Ectodermal cell (in vitro differentiated cells): Measurements from ENCODE around the gene LRRC52.

Experiments used
- H3K27ac ChIP-seq: 2 replicates; pipeline ENCODE4 v1.7.0; 2013; ENCODE audit warnings: mild to moderate bottlenecking, low read depth, low read length; ENCODE audit not compliant: insufficient read depth, poor library complexity, severe bottlenecking
- H3K27me3 ChIP-seq: 2 replicates; pipeline ENCODE4 v1.7.0; 2013; ENCODE audit warnings: mild to moderate bottlenecking, low read length; ENCODE audit not compliant: insufficient read depth, control insufficient read depth, poor library complexity, severe bottlenecking
- H3K36me3 ChIP-seq: one replicate; pipeline ENCODE4 v1.7.0; 2013; ENCODE audit warnings: low read length; ENCODE audit not compliant: control insufficient read depth, insufficient read depth
- H3K4me1 ChIP-seq: one replicate; pipeline ENCODE4 v1.7.0; 2013; ENCODE audit warnings: low read length; ENCODE audit not compliant: control insufficient read depth, insufficient read depth
- H3K4me3 ChIP-seq: 2 replicates; pipeline ENCODE4 v1.7.0; 2013; ENCODE audit warnings: low read depth, low read length, control low read depth; ENCODE audit not compliant: insufficient read depth
- H3K9me3 ChIP-seq: 2 replicates; pipeline ENCODE4 v1.7.0; 2013; ENCODE audit warnings: mild to moderate bottlenecking, low read length, moderate library complexity; ENCODE audit not compliant: control insufficient read depth
- WGBS, 2 experiments: methylation state at CpG; one replicate each; pipeline ENCODE4 v1.1.7; 2013; ENCODE audit warnings: missing lambda C conversion rate in 2 of 2; 5-methylcytosine and 5-hydroxymethylcytosine counted together

Gene LRRC52

GRCh38 chr1:165562571-165562970 is 18.8 kb downstream of the LRRC52 start:
- no peak overlapping the region for H3K27ac ChIP-seq
- no peaks in the 10 kb centered on the region for H3K9me3 ChIP-seq
- peaks cover 4% of the 10 kb centered on the region for H3K4me1 ChIP-seq
- H3K27me3 ChIP-seq: no peaks in the 10 kb centered on the region
- H3K36me3 ChIP-seq: no peaks in the 10 kb centered on the region
- no peak overlapping the region for H3K4me3 ChIP-seq
- 94 to 99% methylated on average over 7 of the region's 7 CpGs for WGBS, 2 experiments

DNA sequence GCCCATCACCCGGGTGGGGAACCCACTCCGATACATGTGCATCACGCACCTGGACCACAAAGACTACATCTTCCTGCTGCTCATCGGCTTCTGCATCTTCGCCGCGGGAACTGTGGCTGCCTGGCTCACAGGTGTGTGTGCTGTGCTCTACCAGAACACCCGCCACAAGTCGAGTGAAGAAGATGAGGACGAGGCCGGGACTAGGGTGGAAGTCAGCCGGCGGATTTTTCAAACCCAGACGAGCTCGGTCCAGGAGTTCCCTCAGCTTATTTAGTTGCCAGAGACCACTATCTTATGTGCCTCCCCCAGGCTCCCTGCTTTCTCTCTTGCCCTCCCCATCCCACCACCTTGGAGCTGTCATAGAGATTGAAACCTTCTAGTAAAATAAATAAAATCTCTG is 19.8 kb downstream of the LRRC52 start:
- WGBS, 2 experiments: 93 to 94% methylated on average over 15 of the region's 15 CpGs
- Histone ChIP-seq H3K36me3 (no peaks in the 10 kb centered on the region), H3K4me1 (peaks cover 4% of the 10 kb centered on the region), H3K27me3 (no peaks in the 10 kb centered on the region), H3K27ac (no peak overlapping the region), H3K9me3 (no peaks in the 10 kb centered on the region), H3K4me3 (no peak overlapping the region)

GRCh38 chr1:165564561-165564960 is 20.8 kb downstream of the LRRC52 start:
- Histone ChIP-seq H3K4me3 (no peak overlapping the region), H3K27ac (no peak overlapping the region), H3K27me3 (no peaks in the 10 kb centered on the region), H3K9me3 (no peaks in the 10 kb centered on the region), H3K36me3 (no peaks in the 10 kb centered on the region), H3K4me1 (peaks cover 4% of the 10 kb centered on the region)
- 83 to 92% methylated on average over 4 of the region's 4 CpGs for WGBS, 2 experiments

- Histone ChIP-seq H3K4me1 (no peaks in the 10 kb centered on the region), H3K27me3 (no peaks in the 10 kb centered on the region), H3K4me3 (no peak overlapping the region), H3K27ac (no peak overlapping the region), H3K36me3 (no peaks in the 10 kb centered on the region), H3K9me3 (no peaks in the 10 kb centered on the region)
- 88 to 91% methylated on average over 4 of the region's 4 CpGs for WGBS, 2 experiments
Measured at GRCh38 chr1:165565751-165566490, 22.1 kb downstream of the LRRC52 start.

GRCh38 chr1:165570078-165570477 is 26.3 kb downstream of the LRRC52 start:
- 85 to 93% methylated on average over 3 of the region's 3 CpGs for WGBS, 2 experiments
- no peaks in the 10 kb centered on the region for H3K36me3 ChIP-seq
- no peak overlapping the region for H3K27ac ChIP-seq
- H3K4me1 ChIP-seq: no peaks in the 10 kb centered on the region
- H3K27me3 ChIP-seq: no peaks in the 10 kb centered on the region
- H3K4me3 ChIP-seq: no peak overlapping the region
- no peaks in the 10 kb centered on the region for H3K9me3 ChIP-seq

DNA sequence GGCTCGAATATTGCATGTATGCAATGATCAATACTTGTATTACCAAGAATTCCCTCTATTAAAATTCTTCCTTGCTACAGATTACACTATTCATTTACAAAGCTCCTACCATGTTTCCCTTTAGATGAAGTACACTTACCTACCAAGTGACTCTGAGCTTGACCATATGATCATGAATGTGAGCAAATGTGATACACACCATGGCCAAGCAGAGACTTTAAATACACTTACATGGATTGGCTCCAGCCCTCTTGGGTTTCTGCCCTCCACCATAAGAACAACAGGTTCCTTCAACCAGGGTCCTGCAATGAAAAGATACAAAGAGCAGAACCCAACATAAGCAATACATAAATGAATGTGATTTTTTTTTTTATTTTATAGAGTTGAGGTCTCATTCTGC is 30.0 kb downstream of the LRRC52 start:
- H3K9me3 ChIP-seq: no peaks in the 10 kb centered on the region
- H3K4me3 ChIP-seq: no peak overlapping the region
- H3K27ac ChIP-seq: no peak overlapping the region
- H3K27me3 ChIP-seq: no peaks in the 10 kb centered on the region
- no peaks in the 10 kb centered on the region for H3K4me1 ChIP-seq
- 91 to 93% methylated on average over 1 of the region's 1 CpG for WGBS, 2 experiments
- no peaks in the 10 kb centered on the region for H3K36me3 ChIP-seq

DNA sequence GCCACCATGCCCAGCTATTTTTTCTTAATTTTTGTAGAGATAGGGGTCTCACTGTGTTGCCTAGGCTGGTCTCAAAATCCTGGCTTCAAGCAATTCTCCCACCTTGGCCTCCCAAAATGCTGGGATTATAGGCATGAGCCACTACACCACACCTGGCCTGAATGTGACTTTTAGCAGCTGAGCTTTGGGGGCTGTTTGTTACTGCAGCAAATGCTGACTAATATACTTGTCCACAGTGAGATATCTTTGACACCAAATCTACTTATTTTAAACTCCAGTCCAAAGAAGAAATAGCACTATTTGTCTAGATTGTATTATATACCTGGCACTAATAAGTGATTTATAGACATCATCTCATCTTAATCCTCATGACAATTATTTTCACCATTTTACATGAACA is 30.5 kb downstream of the LRRC52 start:
- H3K36me3 ChIP-seq: no peaks in the 10 kb centered on the region
- no peaks in the 10 kb centered on the region for H3K9me3 ChIP-seq
- H3K27me3 ChIP-seq: no peaks in the 10 kb centered on the region
- H3K4me1 ChIP-seq: no peaks in the 10 kb centered on the region
- H3K4me3 ChIP-seq: no peak overlapping the region
- H3K27ac ChIP-seq: no peak overlapping the region

GRCh38 chr1:165575468-165576099 is 31.8 kb downstream of the LRRC52 start:
- Histone ChIP-seq H3K4me3 (no peak overlapping the region), H3K36me3 (no peaks in the 10 kb centered on the region), H3K27me3 (no peaks in the 10 kb centered on the region), H3K9me3 (no peaks in the 10 kb centered on the region), H3K27ac (no peak overlapping the region), H3K4me1 (no peaks in the 10 kb centered on the region)
- 86 to 88% methylated on average over 4 of the region's 4 CpGs for WGBS, 2 experiments

DNA sequence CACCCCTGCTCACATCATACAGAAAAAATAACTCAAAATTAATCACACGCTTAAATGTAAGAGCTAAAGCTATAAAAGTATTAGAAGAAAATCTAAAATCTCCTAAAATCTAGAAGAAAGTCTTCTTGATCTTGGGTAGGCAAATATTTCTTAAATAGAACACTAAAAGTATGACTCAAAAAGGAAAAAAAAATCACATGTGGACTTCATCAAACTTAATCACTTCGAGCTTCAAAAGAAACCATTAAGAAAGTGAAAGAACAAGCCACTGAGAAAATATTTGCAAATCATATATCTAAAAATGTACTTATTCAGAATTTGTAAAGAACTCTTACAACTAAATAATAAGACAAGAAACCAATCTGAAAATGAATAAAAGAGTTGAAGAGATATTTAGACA is 32.7 kb downstream of the LRRC52 start:
- WGBS, 2 experiments: no CpG with 5 or more reads among the region's 2 CpGs
- H3K4me3 ChIP-seq: no peak overlapping the region
- no peaks in the 10 kb centered on the region for H3K4me1 ChIP-seq
- H3K27ac ChIP-seq: no peak overlapping the region
- H3K36me3 ChIP-seq: no peaks in the 10 kb centered on the region
- no peaks in the 10 kb centered on the region for H3K9me3 ChIP-seq
- H3K27me3 ChIP-seq: no peaks in the 10 kb centered on the region

- no peaks in the 10 kb centered on the region for H3K9me3 ChIP-seq
- no peaks in the 10 kb centered on the region for H3K4me1 ChIP-seq
- WGBS, 2 experiments: 87 to 96% methylated on average over 3 of the region's 3 CpGs
- H3K27ac ChIP-seq: no peak overlapping the region
- no peak overlapping the region for H3K4me3 ChIP-seq
- no peaks in the 10 kb centered on the region for H3K36me3 ChIP-seq
- no peaks in the 10 kb centered on the region for H3K27me3 ChIP-seq
Measured at GRCh38 chr1:165577707-165578106, 33.9 kb downstream of the LRRC52 start.
